Stimulated activated CD4-positive, alpha-beta T cell treated with anti-CD3 and anti-CD28 coated beads, Interleukin-1b, Interleukin-23, amount 100 ng/mL, for 4 hours (primary cell): ENCODE data around the gene SLC19A1.

Experiments
- DNase-seq, 2 donors: peaks; one replicate each; pipeline ENCODE4 v3.0.0-alpha.2; 2020; ENCODE audit warnings: low read depth in 2 of 2

The SLC19A1 gene

DNA sequence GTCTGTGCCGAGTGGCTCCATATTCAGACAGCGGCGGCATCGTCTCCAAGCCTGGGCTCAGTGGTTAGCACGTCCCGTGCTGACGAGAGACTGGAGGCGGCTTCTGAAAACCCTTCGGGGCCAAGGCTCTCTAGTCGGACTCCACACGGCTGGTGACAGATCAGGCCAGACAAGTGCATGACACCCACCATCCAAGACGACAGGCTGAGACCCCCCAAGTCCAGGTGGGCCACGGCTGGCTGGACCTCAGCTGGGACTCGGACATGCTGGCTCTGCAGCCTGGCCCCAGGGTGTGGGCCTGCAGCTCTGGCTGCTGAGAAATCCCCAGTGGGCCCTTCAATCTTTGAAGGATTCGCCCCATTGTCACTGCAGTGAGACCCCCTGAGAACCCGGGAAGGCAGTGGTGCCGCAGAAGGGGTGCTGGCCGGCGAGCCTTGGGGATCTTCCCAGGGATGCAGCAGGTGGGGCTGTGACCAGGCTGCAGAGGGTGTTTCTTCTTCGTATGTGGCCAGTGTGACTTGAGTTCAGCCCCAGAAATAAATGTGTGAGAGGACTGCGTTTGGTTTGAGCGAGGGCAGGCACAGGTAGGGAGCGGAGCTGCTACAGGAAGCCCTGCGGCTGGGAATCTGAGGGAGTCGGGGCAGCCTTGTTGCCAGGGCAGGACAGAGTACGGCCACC is 15.9 kb upstream of the SLC19A1 start:
- DNase-seq, result no peak

DNA sequence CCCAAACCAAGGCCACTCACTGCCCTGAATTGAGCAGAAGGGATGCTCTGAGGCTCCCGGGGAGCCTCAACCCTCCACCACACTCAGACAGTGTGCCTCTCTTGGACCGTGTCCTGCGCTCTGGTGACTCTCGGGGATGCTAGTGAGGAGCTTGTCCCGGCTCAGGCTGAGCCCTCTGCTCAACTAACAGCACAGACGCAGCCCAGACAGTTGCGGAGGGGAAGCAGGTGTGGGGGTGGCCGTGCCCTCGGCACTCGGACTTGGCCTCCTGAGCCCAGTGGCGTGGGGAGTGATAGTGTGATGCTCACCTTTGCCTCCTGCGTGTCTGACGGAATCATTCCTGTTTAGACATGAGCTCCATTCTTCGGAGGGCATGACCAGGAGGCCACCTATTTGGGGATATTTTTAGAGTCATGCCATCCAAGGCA is 15.4 kb upstream of the SLC19A1 start:
- no peak for DNase-seq

DNA sequence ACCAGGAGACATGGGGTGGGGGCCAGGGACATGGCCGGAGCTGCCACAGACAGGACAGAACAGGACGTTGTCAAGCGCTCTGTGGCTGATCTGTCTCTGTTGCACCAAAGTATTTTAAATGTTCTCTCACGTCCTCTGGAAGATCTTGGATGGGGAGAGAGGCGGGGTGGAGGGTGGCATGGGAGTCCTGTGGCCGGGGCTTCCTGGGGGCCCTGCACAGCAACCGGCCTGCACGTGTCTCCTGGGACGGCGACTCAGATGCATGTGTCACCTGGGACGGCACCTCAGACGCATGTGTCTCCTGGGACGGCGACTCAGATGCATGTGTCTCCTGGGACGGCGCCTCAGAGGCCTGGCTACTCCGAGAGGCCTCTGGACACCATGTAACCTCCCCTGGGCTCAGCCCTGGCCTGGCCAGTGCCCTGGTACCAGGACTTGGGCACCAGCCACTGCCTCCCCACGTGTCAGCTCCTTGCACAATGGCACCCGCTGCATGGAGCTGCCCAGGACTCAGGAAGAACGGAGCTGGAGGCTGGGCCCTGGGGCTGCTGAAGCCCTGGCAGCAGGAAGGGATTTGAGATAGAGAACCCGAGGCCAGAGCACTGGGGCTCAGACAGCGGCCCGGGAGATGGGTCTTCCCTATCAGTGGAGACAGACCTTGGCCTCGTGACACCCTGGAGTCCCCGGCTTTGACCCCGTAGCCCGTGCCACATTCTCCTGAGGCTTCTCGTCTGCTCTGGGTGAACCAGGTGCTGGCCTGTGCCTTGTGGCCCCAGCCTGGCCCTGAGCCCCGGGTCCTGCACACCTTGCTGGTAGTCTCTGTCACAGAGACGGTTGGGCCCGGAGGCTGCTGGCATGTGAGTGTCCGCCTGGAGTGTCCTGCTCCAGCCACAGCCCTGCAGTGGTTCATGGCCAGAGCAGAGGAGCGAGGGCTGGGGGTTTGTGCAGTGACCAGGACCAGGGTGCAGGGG is 14.7 kb upstream of the SLC19A1 start:
- no peak for DNase-seq

DNA sequence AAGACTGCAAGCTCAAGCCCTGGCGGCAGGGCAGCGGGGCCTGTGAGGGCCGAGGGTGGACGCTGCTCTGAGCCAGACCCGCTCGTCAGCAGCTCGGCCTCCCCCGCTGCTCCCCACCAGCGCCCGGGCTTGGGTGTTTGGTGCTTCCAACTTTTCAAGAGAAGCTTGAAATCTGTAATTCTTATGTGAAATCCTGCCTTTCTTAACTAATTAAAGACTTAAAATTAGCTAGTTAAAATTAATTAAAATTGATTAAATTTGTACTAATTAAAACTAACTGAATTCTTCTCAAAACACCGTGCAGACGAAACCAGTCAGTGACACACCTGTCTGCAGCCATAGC is 14.0 kb upstream of the SLC19A1 start:
- no peak for DNase-seq

DNA sequence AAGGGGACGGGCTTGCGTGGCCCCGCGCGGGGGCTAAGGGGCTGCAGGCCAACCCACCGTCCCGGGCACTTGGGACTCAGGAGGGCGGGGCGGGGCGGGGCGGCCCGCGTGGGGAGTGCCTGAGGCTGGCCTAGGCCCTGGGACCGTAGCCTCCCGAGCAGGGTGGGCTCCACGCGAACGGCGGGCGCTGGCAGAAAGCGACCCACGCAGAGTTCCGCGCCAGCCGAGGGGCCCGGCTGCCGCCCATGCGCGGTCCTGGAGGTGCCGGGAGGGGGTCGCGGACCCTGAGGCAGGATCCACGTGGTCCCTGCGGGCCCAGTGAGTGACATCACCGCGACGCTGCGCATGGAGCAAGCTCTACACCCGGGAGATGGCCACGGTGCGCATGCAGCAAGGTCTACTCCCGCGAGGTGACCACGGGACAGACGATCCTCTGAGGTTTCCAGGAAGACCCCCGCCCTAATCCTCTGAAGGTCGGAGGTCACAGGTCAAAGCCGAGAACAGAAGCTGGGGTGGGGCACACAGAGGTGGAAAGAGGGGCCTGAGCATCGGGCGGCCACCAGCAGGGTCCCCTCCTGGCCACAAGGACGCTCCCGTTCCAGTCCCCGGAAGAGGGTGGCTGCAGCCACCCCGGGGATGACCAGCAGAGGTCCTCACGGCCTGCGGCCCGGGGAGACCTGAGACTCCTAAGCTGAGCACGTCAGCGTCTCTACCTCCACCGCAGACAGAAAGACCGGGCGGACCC is 13.5 kb upstream of the SLC19A1 start:
- DNase-seq, result peak; percentile 39 to 53

DNA sequence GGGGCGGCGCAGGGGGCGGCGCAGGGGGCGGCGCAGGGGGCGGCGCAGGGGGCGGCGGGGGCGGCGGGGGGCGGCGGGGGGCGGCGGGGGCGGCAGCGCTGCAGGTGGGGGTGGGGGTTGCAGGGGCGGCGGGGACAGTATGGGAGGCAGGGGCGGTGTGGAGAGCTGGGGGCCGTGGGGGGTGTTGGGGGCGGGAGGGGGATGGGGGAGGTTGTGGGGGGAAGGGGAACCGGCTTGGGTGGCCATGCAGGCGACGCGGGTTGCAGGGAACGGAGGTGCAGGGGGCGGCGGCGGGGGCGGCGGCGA is 13.0 kb upstream of the SLC19A1 start:
- peak in 1 of 2 donors; percentile 32 for DNase-seq

DNA sequence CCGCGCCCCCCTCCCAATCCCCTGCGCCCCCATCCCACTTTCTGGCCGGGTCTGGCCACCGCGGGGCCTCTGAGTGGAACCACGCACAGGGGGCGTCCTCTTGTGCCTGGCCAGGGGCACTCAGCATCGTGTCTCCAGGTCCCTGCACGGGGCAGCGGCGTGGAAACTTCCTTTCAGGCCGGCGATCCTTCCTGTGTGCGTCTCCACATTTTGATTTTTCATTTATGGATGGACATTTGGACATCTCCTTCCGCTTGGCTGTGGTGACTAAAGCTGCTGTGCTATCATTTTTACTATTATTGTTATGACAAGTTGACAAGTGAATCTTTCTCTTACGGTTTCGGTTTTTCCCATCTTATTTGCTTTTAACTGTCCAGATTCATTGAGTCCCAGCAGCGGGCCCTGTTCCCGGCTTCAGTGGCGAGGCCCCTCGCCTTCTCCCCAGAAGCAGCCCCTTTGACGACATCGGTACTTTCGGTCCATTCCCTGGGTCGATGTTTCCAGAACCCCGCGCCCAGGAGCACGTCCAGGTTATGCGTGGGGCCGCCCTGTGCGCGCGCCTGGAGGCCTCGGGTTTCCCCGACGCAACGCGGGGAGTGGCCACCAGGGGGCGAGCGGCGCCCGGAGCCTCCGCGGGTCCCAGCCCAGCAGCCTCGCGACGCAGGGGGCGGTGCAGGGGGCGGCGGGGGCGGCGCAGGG is 12.4 kb upstream of the SLC19A1 start:
- peak; percentile 87 to 92 for DNase-seq

DNA sequence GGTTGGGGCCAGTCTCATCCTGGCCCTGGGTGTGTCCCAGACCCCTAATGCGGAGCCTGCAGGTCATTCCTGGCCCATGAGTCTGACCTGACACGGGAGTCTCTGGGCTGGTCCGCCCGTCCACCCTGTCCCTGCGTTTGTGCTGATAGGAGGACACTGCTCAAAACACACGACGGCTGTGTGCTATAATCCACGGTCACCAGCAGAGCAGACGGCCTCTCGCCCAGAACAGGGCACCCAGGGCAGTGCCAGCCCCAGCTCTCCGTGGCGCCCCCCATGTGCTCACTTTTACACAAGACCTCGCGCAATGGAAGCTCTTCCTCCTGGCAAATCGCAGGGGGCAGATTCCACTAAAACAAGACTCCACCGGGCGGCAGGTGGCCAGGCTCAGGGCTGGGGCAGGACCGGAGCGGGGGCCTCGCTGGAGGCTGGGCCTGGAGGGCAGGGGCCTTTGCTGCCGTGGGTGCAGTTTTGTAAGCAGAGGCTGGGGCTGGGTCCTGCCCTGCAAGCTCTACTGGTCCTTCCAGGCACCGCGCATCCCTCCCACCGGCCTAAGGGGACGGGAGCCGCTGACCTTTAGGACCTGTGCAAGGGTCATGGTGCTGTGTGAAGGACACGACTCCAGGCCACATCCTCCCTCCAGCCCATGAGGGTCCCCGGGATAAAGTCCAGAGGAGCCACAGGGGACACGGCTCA is 10.6 kb upstream of the SLC19A1 start:
- no peak for DNase-seq

DNA sequence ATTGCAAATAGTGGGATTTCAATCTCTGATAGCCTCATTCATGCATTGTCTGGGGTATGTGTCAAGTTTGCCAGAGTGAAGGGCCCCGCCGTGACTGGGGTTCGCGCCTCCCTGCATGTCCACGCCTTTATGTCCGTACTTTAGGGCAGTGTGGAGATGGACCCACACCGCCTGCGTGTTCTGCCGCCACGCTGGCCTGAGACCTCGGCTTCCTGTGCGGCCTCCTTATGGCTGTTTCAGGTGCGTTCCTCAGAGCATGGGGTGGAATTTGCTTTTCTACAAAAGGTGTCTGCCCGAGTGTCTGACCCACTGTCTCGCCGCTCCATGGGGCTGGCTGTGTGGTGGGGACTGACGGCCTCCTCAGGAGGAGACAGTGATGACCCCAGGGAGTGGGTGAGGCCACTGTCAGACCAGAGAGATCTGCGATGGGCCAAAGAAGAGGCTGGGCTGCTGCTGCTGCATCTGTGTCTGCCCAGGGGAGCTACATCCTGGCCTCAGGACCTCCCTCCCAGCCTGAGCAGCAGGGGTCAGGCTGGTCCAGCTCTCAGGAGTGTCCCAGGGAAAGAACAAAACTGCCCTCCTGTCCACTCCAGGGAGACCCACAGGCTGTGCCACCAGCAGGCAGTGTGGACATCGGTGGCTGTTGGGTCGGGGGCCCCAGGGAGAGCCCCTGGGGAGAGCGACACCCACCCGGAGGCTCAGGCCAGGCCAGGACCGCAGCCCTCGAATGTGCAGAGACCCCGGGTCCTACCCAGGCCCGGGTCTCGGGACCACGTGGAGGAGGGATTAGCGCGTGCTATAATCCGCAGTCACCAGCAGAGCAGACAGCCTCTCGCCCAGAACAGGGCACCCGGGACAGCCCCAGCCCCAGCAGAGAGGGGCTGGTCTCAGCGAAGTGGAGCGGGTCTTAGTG is 9.8 kb upstream of the SLC19A1 start:
- DNase-seq, result no peak

DNA sequence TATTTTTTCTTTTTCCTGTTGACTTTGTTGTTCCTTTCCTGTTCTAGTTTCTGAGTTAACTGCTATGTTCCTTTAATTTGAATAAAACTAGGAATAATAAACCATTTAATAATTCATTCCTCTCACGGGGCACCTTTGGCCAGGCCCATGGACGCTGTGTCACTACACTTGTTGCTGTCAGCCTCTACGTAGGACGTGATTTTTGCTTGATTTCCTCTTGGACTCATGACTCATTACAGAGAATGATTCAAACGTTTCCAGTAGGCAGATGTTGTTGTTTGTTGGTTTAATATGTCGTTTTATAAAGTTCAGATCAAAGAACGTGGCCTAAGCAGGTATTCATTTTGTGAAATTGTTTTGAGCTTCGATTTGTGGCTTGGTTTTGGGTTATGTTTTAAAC is 9.1 kb upstream of the SLC19A1 start:
- DNase-seq, result no peak

DNA sequence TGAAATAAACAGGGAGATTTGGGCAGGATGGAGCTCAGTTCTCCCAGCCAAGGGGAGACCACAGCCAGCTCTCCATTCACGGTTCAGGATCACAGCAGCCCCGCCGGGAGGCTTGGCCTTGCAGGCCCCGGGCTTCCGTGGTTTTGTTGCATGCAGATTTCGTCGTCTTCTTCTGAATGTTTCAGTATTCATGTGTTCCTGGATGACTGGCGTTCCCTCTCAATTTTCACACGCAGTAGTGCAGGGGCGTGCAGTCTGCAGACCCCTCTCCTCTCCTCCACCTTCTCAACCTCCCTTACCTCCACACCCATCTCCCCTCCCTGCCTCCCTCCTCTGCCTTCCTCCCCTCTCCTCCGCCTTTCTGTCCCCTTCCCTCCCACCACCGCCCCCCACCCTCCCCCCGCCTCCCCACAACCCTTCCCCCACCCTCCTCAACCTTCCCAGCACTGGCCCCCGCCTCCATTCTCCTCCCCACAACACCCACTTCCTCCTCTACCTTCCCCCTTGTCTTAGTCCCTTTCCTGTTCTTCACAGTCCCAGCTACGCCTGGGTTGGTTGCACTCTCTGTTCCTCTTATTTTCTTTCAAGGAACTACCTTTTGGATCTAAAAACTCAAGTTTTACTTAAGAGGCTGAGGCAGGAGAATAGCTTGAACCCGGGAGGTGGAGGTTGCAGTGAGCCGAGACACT is 8.4 kb upstream of the SLC19A1 start:
- no peak for DNase-seq

DNA sequence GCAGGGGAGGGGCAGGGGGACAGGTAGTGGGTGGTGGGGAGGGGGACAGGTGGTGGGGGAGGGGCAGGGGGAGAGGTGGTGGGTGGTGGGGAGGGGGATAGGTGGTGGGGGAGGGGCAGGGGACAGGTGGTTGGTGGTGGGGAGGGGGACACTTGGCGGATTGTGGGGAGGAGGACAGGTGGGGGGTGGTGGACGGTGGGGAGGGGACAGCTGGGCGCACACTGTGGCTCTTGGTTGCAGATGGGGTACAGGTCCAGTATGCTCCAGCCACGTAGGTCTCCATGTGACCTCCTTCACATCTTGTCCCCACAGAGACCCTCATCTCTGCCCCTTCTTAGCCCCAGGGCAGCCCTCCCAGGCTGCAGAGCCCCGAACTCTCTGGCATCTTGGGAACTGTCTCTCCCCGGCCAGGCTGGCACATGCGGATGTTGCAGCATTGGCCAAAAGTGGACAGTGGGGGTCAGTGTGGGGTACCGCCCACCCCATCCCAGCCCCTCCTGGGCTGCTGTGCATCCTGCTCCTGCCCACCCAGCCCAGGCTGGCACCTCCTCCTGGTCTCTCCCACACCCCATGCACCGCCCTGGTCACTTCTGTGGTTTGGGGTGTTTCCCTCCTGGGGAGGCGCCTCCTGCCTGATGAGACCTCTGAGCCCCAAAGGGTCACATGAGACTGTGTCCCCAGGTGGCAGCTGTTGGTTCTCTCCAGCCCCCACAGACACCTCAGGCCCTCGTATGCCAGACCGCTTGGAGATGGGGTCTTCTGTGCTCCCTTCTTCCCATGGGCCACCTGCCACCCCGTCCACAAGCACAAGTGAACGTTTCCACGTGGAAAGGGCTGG is 7.6 kb upstream of the SLC19A1 start:
- no peak for DNase-seq

DNA sequence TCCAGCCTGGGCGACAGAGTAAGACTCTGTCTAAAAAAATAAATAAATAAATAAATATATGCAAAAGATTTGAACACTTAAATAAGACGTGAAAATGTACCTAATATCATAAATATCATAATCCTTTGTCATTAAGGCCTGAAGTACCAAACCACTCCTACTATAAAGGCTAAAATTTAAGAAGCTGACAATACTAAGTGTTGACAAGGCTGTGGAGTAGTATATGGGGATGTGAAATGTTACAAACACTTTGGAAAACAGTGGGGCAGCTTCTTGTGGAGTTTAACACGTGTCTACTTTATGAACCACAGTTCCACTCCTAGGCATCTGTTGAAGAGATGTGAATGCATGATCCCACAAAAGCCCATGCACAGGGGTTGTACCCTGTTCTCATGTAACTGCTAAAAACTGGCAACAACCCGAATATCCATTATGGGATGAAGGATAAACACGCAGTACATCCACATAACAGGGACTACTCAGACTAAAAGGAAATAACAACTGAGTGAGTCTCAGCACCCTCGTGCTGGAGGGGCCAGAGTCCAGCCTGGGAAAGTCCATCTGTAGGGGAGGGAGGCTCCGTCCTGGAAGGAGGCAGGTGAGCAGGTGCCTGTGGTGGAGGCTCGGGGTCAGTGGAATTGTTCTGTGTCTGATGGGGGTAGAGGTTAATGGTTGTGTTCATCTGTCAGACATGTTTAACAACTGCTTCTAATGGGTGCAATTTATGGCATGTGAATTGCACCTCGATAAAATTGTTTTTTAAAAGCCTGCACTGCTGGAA is 6.7 kb upstream of the SLC19A1 start:
- no peak for DNase-seq

DNA sequence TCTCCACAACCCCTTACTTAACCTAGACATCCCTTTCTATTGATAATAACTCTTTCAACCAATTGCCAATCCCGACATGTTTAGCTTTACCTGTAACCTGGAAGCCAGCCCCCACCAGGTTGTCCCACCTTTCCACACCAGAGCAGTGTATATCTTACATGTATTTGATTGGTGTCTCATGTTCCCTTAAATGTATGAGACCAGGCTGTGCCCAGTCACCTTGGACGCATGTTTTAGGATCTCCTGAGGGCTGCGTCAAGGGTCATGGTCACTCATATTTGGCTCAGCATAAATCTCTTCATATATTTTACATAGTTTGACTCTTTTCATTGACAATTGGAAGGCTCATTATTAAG is 5.3 kb upstream of the SLC19A1 start:
- DNase-seq, result no peak

DNA sequence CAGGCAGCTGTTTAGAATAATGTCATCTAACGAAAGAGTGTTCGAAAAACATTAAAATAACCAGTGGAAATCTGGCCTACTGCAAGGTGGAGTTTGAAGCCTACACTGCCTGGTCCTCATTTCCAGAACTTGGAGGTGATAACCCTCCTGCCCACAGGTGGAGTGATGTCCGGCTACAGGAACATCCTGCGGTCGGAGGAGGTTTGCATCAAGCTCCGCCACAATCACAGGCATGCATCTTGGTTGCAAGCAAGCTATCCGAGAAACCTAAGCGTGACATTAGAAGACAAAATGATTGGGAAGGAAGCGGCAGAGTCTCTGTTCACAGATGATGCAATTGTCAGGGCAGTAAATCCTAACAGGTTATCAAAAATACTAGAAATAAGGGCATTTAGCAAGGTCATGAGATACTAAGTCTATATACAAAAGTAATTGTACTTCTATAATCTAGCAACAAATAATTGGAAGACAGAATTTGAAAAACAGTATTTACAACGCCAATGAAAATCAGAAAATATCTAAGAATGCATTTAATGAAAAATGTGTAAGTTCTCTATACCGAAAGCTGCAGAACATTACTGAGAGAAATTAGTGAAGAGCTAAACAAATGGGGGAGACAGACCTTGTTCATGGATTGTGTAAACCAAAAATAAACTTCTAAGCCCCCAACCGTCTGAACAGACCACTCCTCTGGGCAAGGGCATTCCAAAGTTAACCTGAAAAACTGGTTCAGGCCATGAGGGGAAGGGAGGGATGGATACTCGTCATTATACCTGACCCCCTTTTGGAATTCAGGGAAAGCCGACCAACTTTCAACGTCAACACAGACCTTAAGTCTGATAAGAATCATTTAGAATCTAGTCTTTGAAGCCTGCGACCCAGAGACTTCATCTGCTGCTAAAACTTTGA is 4.7 kb upstream of the SLC19A1 start:
- DNase-seq, result no peak

DNA sequence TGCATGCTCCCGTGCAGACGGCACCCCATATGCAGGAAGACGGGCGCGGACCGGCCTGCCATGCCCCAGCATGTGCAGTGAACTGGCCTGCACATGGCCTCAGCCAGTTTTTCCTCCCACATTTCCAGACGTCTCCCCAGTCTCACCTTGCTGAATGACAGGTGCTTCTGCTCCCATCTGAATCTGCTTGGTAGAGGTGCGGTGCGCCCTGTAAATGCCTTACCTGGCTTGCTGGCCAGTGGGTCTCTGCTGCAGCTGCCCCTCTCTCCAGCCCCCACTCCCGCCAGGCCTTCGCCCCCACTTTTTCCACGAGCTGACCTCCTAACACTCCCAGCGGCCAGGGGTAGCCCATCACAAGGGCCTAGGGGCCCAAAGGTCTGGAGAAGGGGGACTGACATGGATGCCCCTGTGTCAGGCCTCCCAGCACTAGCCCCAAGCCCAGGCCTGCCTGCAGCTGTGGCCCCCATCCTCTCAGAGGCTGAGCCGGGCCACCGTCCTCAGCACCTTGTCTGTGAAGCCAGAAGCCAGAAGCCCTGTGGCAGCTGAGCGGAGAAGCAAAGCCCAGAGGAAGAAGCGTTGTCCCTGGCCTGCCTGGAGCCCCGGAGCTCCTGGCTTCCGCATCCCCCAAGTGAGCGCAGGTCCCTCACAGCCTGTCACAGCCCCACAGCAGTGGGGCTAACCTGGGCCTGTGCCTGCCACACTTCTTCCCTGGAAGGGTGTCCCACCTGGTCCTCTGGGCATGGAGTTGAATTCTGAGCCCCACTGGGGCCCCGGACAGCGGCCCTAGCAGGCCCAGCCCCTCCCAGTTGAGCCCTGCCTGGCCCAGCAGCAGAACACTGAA is 3.7 kb upstream of the SLC19A1 start:
- DNase-seq, result no peak
